Measurements from ENCODE around the gene RETREG1.
"Not testable (repeated sequence)": the region's sequence is repeated elsewhere in the genome, so short reads cannot be mapped to it uniquely, and the experiment has no call there.

The RETREG1 gene

DNA sequence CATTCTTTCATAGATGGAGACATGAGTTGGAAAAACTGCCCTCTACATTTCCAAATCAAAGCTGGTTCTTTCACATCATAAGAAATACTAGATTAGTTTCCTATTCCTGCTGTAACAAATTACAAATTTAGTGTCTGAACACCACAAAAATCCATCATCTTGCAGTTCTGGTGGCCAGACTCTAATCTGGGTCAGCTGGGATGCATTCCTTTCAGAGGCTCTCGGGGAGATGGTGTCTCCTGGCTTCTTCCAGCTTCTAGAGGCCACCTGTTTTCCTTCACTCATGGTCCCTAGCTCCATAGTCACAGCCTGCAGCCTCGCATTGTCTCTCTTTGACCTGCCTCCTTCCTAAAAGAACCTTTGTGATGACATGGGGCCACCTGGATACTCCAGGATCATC lies 65.2 kb downstream of the RETREG1 start:
- DNase-seq: no peak

DNA sequence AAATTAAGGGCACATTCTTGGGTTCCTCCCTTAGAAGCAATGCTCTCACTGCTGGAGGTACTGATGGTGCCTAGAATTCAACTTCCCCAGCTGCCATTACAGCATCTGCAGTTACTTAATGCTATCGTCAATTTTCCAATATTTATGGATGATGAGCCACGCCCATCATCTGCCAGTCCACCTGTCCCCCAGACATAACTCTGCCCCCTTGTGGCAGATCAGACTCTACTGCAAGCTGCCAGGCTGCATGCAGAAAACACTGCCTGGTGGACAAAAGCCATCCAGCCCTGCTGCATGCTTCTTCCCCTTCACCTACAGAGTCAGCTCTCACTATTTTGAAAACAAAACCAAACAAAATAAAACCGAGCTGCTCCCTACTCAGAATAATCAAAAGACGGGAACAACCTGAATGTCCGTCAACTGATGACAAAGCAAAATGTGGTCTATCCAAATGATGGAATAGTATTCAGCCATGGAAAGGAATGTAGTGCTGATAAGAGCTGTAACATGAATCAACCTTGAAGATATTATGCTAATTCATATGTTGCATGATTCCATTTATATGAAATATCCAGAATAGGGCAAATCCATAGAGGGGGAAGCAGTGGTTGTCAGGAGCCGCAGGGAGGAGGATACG lies 66.4 kb downstream of the RETREG1 start:
- DNase-seq: peak; percentile 8

DNA sequence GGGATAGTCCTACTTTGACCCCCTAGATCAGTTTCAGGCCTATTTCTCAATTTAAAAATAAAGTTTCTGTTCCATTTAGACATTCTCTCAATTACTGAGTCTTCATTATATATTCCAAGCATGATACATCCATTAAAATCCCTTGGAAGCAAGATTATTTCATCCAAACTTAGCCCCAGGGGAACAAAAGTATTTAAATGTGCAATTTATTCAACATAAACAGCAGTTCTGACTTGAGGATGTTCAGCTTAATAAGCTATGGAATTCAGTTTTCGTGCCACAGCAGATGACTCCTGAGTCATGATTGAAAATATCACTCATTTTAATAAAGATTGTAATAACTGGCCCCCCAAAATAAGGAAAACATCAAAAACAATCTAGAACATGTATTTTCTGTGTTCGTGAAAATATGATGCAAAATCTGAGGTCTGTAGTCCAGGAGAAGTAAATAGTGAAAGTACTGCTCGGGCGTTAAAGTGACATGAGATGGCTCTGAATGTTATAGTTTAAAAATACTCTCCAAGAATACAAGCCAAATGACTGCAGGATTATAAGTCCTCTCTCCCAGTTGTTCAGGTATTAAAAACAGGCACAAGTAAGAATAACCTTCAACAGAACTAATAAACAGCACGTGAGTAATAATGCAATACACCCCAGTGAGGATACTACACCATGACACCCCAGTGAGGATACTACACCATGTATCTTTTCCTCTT lies 67.1 kb downstream of the RETREG1 start:
- no peak for DNase-seq

DNA sequence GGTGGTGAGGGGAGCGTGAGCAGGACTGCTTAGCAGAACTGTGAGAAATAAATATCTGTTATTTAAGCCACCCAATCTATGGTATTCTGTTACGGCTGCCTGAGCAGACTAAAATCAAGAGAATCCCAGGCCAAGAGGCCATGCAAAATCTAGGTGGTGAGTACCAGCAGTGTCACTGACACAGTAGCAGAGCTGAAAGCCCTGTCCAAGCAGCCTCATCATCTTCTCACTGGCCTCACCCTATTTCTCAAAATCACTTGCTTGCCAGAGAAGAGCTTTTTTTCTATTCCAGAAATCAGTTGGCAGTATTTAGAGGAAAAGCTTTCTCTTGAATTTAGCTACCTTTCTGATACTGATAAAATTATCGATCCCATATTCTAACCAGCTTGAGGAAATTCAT lies 68.0 kb downstream of the RETREG1 start:
- no peak for DNase-seq

DNA sequence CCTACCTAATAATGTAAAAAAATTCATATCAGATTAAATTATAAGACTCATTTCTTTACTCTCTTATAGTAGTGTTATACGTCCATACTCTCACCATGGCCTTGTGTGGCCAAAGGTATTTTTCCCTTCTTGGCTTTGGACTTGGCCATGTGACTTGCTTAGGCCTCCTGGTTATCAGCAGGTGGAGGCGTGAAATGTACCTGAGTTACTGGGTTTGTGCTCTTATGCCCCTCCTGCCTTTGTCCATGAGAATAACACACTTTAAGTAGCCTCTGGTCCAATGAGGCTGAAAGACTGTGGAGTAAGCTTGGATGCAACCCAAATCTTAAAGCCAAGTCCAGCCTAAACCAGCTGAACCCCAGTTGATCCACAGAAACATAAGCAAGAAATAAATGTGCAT lies 68.7 kb downstream of the RETREG1 start:
- DNase-seq: no peak

DNA sequence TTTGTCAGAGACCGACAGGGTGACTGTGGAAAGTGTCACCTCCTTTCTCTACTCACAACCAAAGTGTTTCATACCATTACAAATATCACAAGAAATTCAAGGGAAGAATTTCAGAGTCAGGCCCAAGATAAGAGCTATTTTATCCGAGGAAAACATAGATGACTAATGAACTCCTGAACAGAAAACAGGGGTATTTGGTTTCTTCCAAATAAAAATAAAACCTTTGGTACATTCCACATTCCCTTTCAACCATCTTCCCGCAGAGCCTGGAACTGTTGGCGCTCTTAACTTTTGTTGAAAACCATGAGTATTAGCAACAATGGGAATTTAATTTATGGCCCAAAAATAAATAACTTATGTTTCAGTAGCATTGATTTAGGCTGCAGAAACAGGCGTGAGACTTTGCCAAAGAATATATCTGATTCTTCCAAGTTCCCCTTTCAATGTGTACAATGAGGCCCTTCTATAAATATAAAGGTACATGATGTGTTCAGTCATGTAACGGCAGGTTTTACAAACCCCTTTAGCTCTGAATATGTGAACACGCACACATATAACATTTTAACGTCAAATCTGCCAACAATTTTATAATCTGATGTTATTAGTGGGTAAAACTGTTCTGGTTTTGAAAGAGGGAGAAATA lies 69.5 kb downstream of the RETREG1 start:
- no peak for DNase-seq

DNA sequence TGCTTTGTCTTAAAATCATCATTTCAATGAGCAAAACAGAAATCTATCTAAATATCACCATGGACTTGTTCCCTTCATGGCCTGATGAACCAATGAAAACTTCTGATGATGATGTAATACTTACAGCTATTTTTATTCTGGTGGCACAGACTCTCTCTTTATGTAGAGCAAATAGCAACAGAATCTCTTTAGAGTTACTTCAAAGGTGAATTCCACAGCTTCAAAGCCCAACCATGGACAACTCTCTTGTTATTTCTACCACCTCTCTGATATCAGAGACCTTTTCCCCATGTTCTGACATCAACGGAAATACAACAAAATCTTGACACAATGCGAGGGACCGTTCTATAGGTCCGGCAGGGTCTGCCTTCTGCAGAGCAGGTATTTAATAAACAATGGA lies 70.1 kb downstream of the RETREG1 start:
- DNase-seq: no peak

DNA sequence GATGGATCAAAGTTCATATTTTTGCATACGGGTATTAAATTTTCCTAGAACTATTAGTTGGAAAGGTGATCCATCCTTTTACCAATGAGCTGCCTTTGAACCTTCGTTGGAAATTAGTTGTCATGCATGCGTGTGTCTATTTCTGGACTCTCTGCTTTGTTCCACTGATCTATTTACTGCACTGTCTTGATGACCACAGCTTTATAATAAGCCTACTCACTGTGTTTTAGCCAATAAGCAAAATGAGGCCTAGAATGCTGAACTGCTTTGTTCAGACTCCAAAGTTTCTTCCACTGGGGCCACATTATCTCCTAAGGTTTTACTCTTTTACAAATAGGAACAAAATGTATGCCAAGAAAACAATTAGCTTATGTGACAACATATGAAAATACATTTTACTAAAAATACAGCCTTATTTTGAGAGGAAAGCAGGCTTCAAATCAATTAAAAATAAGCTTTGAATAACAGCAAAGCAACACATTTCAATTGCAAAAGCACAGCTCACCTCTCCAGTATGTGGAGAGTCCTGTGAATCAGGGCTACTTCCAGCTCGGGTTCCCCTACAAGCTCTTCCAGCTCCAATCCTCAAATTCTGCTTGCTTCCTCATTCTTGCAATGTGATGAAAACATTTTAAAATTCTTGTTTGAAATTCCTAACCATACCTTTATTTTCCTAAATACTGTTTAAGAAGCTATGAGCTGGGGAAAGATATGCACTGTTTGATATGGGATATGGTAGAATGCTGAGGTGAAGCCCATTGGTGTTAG lies 72.0 kb downstream of the RETREG1 start:
- DNase-seq: no peak

DNA sequence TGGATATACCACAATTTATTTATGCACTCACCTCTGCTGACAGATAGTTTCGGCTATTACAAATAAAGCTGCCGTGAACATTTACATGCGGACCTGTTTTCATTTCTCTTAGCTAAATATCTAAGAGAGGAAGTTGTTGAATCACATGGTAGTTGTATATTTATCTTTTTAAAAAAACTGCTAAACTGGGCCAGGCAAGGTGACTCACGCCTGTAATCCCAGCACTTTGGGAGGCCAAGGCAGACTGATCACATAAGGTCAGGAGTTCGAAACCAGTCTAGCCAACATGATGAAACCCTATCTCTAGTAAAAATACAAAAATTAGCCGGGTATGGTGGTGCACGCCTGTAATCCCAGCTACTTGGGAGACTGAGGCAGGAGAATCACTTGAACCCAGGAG lies 73.6 kb downstream of the RETREG1 start:
- not testable (repeated sequence) for DNase-seq

DNA sequence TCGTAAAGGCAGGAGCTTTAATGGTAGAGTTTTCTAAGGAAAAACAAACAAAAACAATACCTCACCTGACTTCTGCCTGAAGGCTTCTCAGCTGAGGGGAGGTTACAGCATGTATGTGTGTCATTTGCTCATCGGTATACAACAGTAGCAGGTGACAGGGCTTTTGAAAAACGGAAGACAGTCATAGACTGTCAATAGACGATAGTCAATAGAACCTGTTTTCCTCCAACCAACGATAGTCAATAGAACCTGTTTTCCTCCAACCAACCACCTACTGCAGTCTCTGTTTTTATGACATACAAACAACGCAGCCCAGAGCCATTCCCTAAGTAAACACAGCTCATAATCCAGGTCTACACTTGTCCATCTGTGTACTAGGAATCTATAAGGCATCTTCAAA lies 74.6 kb downstream of the RETREG1 start:
- DNase-seq: no peak

DNA sequence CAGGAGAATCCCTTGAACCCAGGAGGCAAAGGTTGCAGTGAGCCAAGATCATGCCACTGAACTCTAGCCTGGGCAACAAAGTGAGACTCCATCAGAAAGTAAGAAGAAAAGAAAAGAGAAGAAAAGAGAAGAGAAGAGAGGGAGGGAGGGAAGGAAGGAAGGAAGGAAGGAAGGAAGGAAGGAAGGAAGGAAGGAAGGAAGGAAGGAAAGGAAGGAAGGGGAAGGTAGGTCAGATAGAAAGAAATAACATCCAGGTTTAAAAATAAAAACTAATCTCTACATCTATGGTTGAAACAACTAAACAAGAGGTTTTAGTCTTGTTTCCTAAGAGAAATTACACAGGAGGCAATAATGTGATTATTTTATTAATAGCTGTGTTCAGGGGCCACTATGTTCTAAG lies 75.2 kb downstream of the RETREG1 start:
- not testable (repeated sequence) for DNase-seq

DNA sequence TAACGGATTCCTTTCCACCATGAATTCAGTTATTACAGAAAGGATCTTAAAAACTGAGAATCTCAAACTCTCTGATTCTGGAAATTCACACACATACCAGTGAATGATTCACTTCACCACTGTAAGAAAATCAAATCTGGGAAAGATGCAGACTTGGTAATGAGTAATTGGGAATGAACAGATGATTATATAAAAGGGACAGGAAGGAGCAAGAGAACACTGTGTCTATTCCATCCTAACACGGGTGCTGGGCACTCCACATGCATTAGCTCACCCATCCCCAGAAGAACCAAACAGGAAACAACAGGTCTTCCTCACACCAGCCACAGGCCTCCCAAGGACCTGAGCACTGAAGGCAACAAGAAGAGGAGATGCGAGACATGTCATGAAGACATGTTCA lies 76.4 kb downstream of the RETREG1 start:
- no peak for DNase-seq

DNA sequence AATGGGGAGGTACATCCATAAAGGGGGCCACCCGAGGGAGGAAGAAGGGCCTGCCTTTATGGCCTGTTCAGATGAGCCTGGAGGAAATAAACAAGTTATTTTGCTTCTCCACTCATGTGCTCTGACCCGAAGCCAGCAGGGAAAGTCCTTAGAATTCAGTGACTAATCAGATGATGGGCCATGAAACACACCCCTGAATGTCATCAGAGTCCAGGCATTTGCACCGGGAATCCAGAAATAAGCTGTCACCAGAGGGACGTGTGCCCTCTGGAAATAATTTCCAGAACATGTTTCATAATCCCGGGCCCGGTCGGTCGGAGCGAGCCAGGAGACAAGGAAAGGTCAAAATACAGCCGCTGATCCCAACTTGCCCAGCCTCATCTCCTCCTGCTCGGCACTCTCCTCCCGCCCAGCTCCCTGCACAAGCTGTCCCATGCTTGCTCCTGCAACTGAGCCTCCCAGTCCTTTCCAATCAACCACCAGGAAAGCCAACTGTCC lies 77.6 kb downstream of the RETREG1 start:
- DNase-seq: no peak

DNA sequence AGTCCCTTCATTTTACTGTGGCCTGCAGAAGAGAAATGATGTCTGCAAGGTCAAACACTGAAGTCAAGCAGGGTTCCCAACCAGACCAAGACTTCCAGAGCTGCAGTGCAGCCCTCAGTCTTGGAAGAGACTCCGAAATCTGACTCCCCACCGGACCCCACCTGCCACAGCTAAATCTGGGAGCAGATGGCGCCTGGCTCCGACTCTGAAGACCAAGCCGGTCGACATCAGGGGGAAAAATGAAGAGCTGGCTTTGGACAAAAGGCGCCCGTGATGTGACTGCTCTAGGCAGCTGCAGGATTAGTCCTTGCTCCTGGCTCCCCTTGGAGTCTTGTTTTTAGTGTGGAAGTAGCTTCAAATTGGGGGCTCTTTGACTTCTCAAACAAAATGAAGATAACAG lies 78.8 kb downstream of the RETREG1 start:
- no peak for DNase-seq

DNA sequence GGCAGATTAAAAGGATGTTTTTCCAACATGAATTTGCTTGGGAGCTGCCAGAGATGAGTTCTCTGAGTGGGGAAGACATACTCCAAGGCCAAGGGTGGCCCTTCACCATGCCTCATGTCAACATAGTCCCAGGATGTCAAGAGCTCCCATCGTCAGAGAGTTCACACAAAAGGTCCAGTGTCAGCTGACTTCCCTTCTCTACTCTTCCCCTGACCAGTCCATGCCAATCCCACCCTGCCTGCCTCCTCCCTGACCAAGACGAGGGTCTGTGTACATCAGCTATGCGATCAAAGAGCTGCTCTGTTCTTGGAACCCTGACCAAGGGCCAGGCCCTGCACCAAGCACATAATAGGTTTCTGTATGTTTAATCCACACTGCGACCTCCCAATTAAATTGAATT lies 80.0 kb downstream of the RETREG1 start:
- DNase-seq: no peak

DNA sequence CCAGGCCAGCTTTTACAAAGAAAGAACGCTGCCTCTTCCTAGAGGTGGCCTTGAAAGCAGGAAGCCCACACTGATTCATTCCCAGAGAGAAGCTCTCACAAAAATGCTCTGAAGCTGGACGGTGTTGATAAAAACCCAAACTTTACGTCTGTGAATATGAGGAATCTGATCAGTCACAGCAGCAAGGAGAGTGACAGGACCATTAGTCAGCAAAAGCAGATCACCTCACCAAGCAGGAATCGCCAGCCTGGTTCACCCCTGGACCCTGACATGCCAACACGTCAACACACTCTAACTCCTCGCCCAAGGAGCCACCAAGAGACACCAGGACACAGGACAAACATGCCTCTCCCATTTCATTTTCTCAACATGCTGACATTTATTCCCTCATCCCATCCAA lies 80.6 kb downstream of the RETREG1 start:
- DNase-seq: no peak

DNA sequence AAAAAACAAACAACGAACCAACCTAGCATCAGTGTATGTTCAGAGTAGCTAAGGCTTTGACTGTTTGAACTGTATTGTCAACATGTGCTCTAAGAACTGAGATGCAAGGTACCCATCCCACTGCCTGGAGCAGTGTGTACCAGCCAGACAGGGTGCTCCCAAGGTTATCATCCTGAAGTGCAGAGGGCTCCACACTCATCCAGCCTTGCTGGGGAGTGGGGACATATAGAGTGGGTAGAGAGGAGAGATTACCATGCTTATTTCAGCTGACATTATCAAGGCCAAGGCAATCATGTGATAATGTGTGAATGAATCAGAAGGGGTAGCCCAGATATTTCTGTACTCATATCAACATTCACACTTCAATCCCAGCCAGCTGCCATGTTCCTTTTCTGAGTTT lies 82.5 kb downstream of the RETREG1 start:
- DNase-seq: no peak

DNA sequence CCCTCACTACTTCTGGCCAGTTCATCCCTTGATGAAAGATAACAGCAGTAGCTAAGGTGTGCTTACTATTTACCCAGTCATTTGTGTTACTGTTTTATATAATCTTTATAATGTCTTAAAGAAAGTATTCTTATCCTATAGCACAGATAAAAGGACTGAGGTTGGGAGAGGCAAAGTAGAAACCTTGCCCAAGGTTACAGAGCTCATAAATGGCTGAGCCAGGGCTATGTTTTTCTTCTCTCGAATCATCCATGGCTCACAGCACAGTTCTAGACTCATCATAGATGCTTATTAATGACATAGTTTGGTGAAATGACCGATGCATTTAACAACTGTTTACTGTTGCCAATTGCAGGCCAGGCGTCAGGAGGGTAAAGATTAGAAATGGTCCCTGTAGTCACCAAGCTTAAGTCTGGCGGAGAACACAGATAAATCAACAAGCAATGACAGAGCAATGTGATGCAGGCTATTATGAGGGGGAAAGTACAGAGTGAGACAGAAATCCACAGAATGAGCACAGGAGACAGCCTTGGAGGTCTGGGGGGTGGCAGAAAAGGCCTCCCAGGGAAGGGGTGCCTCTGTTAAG lies 85.6 kb downstream of the RETREG1 start:
- DNase-seq: no peak

DNA sequence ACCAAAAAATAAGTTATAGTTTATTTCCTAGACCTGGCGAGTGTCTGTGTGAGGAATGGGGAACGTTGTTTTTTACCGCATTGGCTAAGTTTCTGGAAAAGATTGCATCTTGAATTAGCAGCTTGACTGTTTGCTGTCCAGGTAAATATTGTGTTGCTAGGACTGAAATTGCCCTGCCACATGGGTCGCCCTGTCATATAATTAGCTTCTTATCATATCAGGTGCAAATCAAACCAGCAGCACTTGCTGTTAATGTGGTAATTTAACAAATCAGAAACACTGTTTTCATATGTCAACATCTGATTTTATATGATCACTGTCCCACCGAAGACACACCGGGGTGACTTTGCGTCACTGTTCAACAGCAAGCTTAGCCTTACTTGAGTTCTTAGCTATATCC lies 87.5 kb downstream of the RETREG1 start:
- no peak for DNase-seq

DNA sequence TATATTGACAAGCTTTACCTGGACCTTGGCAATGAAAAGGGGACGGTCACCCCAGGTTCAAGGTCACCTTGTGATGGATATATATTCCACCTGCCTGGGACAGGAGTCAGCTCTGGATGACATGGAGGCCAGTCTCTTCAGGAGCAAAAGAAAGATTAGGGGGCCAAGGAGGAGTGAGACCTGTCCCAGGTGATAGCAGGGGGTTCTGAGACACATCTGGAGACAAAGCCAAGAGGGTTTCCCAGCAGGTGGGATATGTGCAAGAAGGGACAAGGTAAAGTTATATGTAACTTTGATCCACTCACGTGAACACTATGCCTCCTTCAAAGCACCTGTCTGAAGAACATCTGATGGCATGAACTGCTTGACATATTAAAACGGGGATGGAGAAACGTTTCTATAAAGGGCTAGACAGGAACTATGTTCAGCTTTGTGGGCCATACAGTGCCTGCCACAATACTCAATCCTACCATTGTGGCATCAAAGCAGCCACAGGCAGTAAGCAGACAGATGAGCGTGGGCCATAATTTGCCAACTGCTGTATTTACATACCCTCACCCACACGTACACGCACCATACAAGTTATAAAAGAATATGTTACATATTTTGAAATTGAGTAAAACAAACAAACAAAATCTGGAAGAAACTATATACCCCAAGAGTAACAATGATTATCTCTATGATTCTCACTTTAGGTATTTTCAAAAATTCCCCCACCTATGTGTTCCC lies 88.3 kb downstream of the RETREG1 start:
- no peak for DNase-seq

DNA sequence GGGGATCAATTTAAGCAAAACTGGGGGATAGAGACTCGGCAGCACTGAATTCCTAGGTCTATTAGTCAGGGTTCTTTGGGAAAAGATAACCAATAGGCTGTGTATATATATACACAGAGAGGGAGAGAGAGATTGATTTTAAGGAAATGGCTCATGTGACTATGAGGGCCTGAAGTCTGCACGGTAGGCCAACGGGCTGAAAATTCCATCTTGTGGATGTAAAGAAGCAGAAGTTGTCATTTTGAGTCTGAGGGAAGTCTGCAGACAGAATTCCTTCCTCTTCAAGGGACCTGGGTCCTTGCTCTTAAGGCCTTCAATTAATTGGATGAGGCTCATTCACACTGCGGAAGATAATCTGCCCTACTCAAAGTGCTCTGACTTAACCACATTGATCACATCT lies 91.1 kb downstream of the RETREG1 start:
- no peak for DNase-seq

DNA sequence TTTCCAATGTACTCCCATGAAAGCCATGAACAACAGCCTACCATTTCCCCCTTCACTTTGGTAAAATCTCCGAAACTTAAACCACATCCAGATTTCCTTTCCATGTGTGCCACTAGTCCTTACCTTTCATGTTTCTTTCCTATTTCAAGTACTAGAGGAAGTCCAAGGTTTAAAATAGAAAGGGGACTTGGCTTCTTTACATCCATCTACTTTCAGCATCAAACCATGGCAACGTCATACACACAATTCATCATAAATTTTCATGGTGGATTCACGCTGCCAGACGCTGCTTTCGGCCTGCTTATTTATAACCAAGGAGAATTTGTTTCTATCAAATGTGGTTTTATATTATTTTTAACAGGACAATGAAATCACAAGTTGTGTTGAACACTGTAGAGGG lies 92.5 kb downstream of the RETREG1 start:
- no peak for DNase-seq
